A549 (cell line): ENCODE measurements around the gene FSTL5.

ENCODE experiments used
- JUNB ChIP-seq: fragments of >200 bp; sonication (Bioruptor Twin); formaldehyde crosslinking; IDR thresholded peaks from 2 replicates; pipeline ENCODE4 v1.6.1; 2016
- POLR2A ChIP-seq: IDR thresholded peaks from 2 replicates; pipeline ENCODE4 v1.6.1; 2012; ENCODE audit warnings: mild to moderate bottlenecking, low read length

DNA sequence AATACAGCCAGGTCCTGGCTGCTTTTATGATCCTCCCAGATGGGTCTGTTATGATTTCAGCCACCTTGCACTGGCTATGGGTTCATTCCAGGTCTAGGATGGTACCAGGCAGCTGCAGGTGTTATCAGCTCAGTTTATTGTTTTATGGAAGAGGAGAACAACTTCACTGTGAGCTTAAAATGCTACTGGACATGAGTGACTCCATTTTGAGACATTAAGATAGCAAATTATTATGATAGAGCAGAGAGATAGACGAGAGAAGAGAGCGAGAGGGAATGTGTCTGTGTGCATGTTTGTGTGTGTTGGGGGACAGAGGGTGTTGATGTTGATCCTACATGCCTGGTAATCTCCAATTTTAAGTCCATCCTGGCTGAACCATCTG, 820.2 kb downstream of the FSTL5 start:
- TF ChIP-seq JUNB (no peak), POLR2A (no peak)
